Measurements from ENCODE around the gene ZCCHC4.

Gene ZCCHC4

DNA sequence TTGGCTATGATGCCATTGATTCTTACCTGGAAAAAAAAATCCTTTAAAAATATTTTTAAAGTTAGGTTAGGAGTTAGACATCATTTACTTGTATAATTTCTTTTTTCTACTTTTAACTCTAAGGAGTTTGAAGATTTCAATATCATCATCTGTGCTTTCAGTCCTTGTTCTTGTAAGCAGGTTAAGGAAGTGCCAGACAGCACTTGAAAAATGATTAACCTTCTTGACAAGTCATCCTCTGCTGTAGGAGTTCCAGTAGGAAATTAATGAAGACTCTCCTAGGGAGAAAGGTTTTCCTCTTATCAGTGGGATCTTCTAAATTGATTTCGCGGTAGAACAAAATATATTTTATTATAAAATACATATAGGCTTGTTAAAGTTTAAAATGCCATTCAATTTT lies 35.4 kb downstream of the ZCCHC4 start:
- Histone ChIP-seq H3K4me3 (ENCODE audit: low read length) (no peak overlapping the region), H3K27ac (ENCODE audit: low read depth, low read length) (no peak overlapping the region), H4K20me1 (ENCODE audit: control insufficient read depth, insufficient read depth, low read depth, low read length) (no peaks in the 10 kb centered on the region), H3K4me1 (ENCODE audit: control insufficient read depth, low read length) (no peaks in the 10 kb centered on the region), H3K79me2 (ENCODE audit: control insufficient read depth, low read length) (no peaks in the 10 kb centered on the region), H3K9me2 (replicated peaks; ENCODE audit: control insufficient read depth, low read length) (no peaks in the 10 kb centered on the region), H3K27me3 (ENCODE audit: control insufficient read depth, low read length) (no peaks in the 10 kb centered on the region), H3F3A (ENCODE audit: control insufficient read depth, insufficient read depth) (no peaks in the 10 kb centered on the region), H3K36me3 (ENCODE audit: control insufficient read depth, low read length) (peaks cover 5% of the 10 kb centered on the region; the same call in 1 of the 2 replicates), H3K9me3 (ENCODE audit: control insufficient read depth, insufficient read depth, low read length) (no peaks in the 10 kb centered on the region), H3K4me2 (ENCODE audit: low read length) (no peak overlapping the region)
- TF ChIP-seq, protein P1, sequence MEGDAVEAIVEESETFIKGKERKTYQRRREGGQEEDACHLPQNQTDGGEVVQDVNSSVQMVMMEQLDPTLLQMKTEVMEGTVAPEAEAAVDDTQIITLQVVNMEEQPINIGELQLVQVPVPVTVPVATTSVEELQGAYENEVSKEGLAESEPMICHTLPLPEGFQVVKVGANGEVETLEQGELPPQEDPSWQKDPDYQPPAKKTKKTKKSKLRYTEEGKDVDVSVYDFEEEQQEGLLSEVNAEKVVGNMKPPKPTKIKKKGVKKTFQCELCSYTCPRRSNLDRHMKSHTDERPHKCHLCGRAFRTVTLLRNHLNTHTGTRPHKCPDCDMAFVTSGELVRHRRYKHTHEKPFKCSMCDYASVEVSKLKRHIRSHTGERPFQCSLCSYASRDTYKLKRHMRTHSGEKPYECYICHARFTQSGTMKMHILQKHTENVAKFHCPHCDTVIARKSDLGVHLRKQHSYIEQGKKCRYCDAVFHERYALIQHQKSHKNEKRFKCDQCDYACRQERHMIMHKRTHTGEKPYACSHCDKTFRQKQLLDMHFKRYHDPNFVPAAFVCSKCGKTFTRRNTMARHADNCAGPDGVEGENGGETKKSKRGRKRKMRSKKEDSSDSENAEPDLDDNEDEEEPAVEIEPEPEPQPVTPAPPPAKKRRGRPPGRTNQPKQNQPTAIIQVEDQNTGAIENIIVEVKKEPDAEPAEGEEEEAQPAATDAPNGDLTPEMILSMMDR (IDR thresholded peaks at IDR 0.05; ENCODE audit: low read depth, low read length, poor library complexity, severe bottlenecking) = no peak
- TF ChIP-seq EZH2phosphoT487 (IDR thresholded peaks at IDR 0.05; ENCODE audit: borderline replicate concordance, low read length) = no peak

DNA sequence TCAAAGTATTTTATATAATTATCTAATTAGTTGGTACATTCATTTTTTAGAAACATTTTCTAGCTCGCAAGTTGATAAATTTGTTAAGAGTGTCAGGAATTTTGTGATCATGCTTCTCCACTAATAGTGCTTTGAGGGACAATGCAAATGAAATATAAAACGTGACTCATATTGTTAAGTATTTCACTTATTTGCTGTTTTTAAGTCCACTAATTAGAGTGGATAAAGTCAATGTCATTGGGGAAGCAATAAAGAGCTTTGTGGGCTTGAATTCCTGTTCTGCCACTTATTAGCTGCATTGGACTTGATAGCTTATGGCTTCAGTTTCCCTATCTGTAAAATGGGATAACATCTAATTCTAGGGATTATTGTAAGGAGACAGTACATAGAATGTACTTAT lies 38.0 kb downstream of the ZCCHC4 start:
- no peaks in the 10 kb centered on the region for H3K4me1 ChIP-seq (ENCODE audit: control insufficient read depth, low read length)
- no peaks in the 10 kb centered on the region for H4K20me1 ChIP-seq (ENCODE audit: control insufficient read depth, insufficient read depth, low read depth, low read length)
- H3F3A ChIP-seq (ENCODE audit: control insufficient read depth, insufficient read depth) = no peaks in the 10 kb centered on the region
- no peaks in the 10 kb centered on the region for H3K9me3 ChIP-seq (ENCODE audit: control insufficient read depth, insufficient read depth, low read length)
- no peak overlapping the region for H3K27ac ChIP-seq (ENCODE audit: low read depth, low read length)
- H3K4me3 ChIP-seq (ENCODE audit: low read length) = no peak overlapping the region
- no peak overlapping the region for H3K4me2 ChIP-seq (ENCODE audit: low read length)
- H3K79me2 ChIP-seq (ENCODE audit: control insufficient read depth, low read length) = no peaks in the 10 kb centered on the region
- no peak for TF ChIP-seq EZH2phosphoT487 (IDR thresholded peaks at IDR 0.05; ENCODE audit: borderline replicate concordance, low read length)
- TF ChIP-seq, protein P1 (IDR thresholded peaks at IDR 0.05; ENCODE audit: low read depth, low read length, poor library complexity, severe bottlenecking) = no peak
- H3K9me2 ChIP-seq (replicated peaks; ENCODE audit: control insufficient read depth, low read length) = no peaks in the 10 kb centered on the region
- H3K27me3 ChIP-seq (ENCODE audit: control insufficient read depth, low read length) = no peaks in the 10 kb centered on the region
- no peaks in the 10 kb centered on the region for H3K36me3 ChIP-seq (ENCODE audit: control insufficient read depth, low read length)

DNA sequence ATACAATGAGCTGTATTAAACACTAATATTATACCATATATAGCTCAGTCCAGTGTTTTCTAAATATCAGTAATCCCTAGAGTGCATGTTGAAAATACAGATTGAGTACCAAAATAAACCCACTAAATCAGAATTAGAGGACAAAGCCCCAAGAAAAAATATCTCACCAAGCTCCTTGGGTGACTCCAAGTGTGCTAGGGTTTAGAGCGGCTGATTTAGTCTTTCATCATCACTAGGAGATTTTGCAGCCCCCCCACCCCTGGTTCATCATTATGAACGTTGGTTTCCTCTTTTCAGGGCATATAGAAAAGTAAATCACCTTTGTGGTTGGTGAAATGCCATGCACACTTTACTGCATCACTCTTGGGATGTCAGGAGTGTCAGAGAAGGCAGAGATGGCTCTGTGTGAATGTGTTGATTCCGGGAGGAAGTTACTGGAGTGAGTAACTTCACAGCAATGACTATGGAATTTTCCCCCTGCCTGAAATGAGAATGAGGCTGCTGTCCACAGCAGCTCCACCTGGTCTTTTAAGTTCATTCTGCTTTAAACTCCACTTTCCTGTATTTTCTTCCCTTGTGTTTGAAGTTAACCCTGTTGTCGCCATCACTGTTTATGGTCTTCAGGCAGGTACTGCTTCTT lies 39.3 kb downstream of the ZCCHC4 start:
- H3K27ac ChIP-seq (ENCODE audit: low read depth, low read length) = no peak overlapping the region
- H3K79me2 ChIP-seq (ENCODE audit: control insufficient read depth, low read length) = no peaks in the 10 kb centered on the region
- H3F3A ChIP-seq (ENCODE audit: control insufficient read depth, insufficient read depth) = no peaks in the 10 kb centered on the region
- H3K36me3 ChIP-seq (ENCODE audit: control insufficient read depth, low read length) = no peaks in the 10 kb centered on the region
- H4K20me1 ChIP-seq (ENCODE audit: control insufficient read depth, insufficient read depth, low read depth, low read length) = no peaks in the 10 kb centered on the region
- no peak for TF ChIP-seq EZH2phosphoT487 (IDR thresholded peaks at IDR 0.05; ENCODE audit: borderline replicate concordance, low read length)
- TF ChIP-seq, protein P1 (IDR thresholded peaks at IDR 0.05; ENCODE audit: low read depth, low read length, poor library complexity, severe bottlenecking) = no peak
- no peaks in the 10 kb centered on the region for H3K27me3 ChIP-seq (ENCODE audit: control insufficient read depth, low read length)
- no peaks in the 10 kb centered on the region for H3K9me2 ChIP-seq (replicated peaks; ENCODE audit: control insufficient read depth, low read length)
- H3K4me1 ChIP-seq (ENCODE audit: control insufficient read depth, low read length) = no peaks in the 10 kb centered on the region
- no peaks in the 10 kb centered on the region for H3K9me3 ChIP-seq (ENCODE audit: control insufficient read depth, insufficient read depth, low read length)
- H3K4me3 ChIP-seq (ENCODE audit: low read length) = no peak overlapping the region
- no peak overlapping the region for H3K4me2 ChIP-seq (ENCODE audit: low read length)
